GM18507 (cell line): Measurements from ENCODE around the gene BICRA.
"Not testable (repeated sequence)": the region's sequence is repeated elsewhere in the genome, so short reads cannot be mapped to it uniquely, and the experiment has no call there.

Experiments
- DNase-seq: peaks from one replicate; pipeline ENCODE4 v3.0.0; 2011; ENCODE audit warnings: low read depth; ENCODE audit not compliant: insufficient read length; ENCODE audit errors: extremely low spot score
- FAIRE-seq: peaks from 2 replicates; lab custom pipeline; 2011; peaks lifted over from hg19 to GRCh38; lab: Jason Lieb, UNC

Gene BICRA

GRCh38 chr19:47625650-47626049 lies 16.7 kb downstream of the BICRA start:
- no peak for FAIRE-seq

GRCh38 chr19:47626238-47626637 lies 17.3 kb downstream of the BICRA start:
- FAIRE-seq = no peak

More at GRCh38 chr19:47625650-47626049, 16.7 kb downstream of the BICRA start:
- DNase-seq = no peak

GRCh38 chr19:47628078-47628771 lies 19.3 kb downstream of the BICRA start:
- no peak for FAIRE-seq
- DNase-seq = no peak

More at GRCh38 chr19:47626238-47626637, 17.3 kb downstream of the BICRA start:
- no peak for DNase-seq

- no peak for FAIRE-seq
- DNase-seq = no peak
These were observed 21.7 kb downstream of the BICRA start for GRCh38 chr19:47630594-47630993.

GRCh38 chr19:47631681-47632446 lies 22.9 kb downstream of the BICRA start:
- FAIRE-seq = no peak
- DNase-seq = no peak

- no peak for DNase-seq
- no peak for FAIRE-seq
These were observed 24.6 kb downstream of the BICRA start for GRCh38 chr19:47633517-47633916.

- no peak for FAIRE-seq
- DNase-seq = no peak
These were observed 25.1 kb downstream of the BICRA start for GRCh38 chr19:47633996-47634395.

GRCh38 chr19:47635152-47635754 lies 26.3 kb downstream of the BICRA start:
- FAIRE-seq, DNase-seq: not testable (repeated sequence)

GRCh38 chr19:47637550-47637949 lies 28.6 kb downstream of the BICRA start:
- no peak for FAIRE-seq
- no peak for DNase-seq

GRCh38 chr19:47641891-47642485 lies 33.1 kb downstream of the BICRA start:
- DNase-seq = no peak
- FAIRE-seq = no peak

- DNase-seq = no peak
- FAIRE-seq = no peak
These were observed 34.3 kb downstream of the BICRA start for GRCh38 chr19:47643281-47643680.

- FAIRE-seq = no peak
- DNase-seq = no peak
These were observed 35.3 kb downstream of the BICRA start for GRCh38 chr19:47644199-47644598.

- FAIRE-seq (no peak), DNase-seq (no peak)
These were observed 36.0 kb downstream of the BICRA start for GRCh38 chr19:47644743-47645482.

- DNase-seq (no peak), FAIRE-seq (no peak)
These were observed 38.0 kb downstream of the BICRA start for GRCh38 chr19:47646924-47647323.

- DNase-seq = no peak
- FAIRE-seq = no peak
These were observed 40.7 kb downstream of the BICRA start for GRCh38 chr19:47649588-47649987.

- FAIRE-seq (no peak), DNase-seq (no peak)
These were observed 41.8 kb downstream of the BICRA start for GRCh38 chr19:47650700-47651099.

GRCh38 chr19:47651132-47651531 lies 42.2 kb downstream of the BICRA start:
- DNase-seq (no peak), FAIRE-seq (no peak)

GRCh38 chr19:47651691-47652090 lies 42.8 kb downstream of the BICRA start:
- no peak for FAIRE-seq
- DNase-seq = no peak

- FAIRE-seq (no peak), DNase-seq (no peak)
These were observed 43.4 kb downstream of the BICRA start for GRCh38 chr19:47652285-47652684.

GRCh38 chr19:47653856-47654255 lies 44.9 kb downstream of the BICRA start:
- DNase-seq = no peak

More at GRCh38 chr19:47653856-47654255, 44.9 kb downstream of the BICRA start:
- no peak for FAIRE-seq
